GM18508 (cell line): ENCODE results near the gene ENTPD6.
"Not testable (repeated sequence)": the region's sequence is repeated elsewhere in the genome, so short reads cannot be mapped to it uniquely, and the experiment has no call there.

Experiments
- ATAC-seq: cut with Tn5 transposase; IDR thresholded peaks from one replicate; pipeline ENCODE4 v1.9.1; 2021; ENCODE audit warnings: moderate number of reproducible peaks; ENCODE audit not compliant: insufficient read depth, unreplicated experiment

The ENTPD6 gene

DNA sequence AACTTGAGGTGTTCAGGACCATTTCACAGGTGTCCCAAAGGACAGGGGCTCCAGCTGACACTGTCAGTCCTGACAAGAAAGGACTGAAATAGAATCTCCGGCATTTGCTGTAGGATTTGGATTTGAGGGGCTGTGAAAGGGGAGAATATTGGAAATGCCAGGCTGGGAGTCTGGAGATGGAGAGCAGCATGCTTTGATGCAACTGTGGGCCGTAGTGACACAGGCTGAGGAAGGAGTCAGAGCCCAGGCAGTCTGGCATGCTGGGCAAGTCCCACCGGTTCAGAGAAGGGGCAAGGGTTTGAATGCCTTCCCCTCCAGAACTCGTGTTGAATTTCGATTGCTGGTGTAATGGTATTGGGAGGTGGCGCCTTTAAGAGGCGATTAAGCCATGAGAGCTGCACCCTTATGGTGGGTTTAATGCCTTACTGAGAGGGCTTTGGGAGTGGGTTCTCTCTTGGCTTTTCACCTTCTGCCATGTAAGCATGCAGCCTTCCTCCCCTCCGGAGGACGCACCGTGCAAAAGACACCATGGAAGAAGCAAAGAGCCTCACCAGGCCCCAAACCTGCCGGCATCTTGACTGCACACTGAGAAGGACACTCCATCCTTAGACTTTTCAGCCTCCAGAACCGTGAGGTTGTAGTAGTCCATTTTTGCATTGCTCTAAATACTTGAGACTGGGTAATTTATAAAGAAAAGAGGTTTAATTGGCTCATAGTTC, 43.0 kb downstream of the ENTPD6 start:
- no peak for ATAC-seq

DNA sequence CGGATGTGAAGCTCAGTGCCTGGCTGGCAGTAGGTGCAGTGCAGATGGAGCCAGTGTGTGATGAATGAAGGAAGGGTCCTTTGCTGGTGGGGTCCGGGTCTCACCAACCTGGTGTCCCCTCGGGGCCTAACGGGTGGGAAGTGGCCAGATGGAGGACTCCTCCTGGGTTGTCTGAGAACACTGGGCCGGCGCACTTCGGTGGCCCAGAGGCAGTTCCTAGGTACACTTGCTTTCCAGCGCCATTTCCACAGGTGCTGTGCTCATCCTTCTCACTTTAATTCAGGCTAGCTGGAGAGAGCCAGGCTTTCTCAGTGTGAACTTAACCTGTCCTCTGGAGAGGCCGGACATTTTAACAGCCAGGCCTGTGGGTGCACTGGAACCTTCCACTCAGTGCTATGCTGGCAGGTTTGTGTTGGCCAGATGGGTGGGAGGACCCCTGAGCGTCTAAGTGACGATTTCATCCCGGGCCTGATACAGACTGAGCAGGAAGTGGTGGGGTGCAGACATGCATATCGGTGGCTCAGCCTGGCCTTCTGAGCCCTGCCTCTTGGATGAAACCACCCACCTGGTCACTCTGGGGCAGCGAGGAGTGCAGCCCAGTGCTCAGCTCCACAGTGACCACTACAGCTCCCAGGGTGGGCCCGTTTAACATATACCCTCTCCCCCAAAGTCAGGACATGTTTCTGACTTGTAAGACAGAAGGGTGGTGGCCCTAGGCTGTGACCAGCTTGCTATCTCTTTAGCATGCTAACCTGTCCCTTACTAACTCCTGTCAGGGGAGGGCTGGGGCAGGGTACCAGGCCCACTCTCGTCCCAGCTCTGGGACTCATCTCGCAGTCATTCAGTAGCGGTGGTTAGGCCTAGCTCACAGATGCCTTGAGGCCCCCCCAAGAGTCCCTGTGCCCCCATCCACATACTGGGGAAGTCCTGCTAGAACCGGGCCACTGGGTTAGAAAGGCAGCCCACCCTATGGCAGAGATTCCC, 44.2 kb downstream of the ENTPD6 start:
- no peak for ATAC-seq

DNA sequence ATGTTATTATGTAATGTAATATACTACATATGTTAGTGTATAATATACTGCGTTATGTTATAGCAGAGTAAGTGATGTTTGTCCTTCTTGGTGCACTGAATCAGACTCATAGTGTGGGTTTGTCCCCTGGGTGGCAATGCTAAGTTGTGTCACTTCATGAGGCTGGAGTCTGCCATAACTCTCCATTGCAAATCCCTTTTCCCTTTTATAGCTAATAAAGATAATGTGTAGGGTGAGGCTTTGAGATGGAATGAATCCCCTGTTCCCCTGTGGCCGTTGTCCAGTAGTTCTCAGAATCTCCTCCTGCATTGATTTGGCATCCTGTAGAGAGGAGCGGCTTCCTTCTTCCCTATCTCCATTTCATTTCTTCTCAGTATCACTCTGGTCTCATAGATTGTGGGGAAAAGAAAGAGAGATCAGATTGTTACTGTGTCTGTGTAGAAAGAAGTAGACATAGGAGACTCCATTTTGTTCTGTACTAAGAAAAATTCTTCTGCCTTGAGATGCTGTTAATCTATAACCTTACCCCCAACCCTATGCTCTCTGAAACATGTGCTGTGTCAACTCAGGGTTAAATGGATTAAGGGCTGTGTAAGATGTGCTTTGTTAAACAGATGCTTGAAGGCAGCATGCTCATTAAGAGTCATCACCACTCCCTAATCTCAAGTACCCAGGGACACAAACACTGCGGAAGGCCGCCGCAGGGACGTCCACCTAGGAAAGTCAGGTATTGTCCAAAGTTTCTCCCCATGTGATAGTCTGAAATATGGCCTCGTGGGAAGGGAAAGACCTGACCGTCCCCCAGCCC, 45.5 kb downstream of the ENTPD6 start:
- not testable (repeated sequence) for ATAC-seq

DNA sequence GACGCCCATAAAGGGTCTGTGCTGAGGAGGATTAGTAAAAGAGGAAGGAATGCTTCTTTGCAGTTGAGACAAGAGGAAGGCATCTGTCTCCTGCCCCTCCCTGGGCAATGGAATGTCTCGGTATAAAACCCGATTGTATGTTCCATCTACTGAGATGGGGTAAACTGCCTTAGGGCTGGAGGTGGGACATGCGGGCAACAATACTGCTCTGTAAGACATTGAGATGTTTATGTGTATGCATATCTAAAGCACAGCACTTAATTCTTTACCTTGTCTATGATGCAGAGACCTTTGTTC, 46.1 kb downstream of the ENTPD6 start:
- ATAC-seq: not testable (repeated sequence)

DNA sequence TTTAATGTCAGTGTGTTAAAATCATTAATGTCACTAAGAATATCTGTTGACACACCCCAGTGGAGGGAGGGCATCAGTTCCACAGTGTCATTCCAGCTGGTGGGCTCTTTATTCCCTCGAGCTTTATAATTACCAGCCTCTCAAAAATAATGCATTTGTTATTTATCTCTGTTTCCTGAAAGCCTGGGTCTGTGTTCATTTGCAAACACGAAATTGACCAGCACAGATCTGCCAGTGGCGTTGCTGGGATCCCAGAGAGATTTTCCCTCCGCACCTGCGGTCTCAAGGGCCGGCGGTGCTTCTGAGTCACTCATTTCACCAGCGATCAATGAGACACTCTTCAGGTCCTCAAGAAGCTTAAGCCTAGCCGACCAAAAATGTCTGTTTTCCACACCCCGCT, 46.7 kb downstream of the ENTPD6 start:
- ATAC-seq: no peak

DNA sequence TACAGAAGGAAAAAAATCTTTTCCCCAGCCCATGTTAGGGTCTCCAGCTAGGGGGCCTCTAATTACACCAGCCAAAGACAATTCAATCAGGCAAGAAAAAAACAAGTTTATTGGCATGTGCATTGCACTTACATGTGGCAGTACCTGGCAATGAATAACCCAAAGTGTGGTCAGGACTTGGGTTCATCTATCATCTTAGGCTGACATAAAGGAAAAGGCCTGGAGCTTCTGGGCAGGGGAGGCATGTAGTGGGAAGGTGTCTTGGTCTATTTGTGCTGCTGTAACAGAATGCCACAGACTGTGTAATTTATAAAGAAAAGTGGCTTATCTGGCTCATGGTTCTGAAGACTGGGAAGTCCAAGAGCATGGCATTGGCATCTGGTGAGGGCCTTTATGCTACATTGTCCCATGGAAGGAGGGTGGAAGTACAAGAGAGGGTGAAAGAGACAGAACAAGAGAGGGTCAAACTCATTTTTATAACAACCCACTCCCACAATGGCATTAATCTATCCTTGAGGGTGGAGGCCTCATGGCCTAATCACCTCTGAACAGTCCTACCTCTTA, 48.0 kb downstream of the ENTPD6 start:
- no peak for ATAC-seq

DNA sequence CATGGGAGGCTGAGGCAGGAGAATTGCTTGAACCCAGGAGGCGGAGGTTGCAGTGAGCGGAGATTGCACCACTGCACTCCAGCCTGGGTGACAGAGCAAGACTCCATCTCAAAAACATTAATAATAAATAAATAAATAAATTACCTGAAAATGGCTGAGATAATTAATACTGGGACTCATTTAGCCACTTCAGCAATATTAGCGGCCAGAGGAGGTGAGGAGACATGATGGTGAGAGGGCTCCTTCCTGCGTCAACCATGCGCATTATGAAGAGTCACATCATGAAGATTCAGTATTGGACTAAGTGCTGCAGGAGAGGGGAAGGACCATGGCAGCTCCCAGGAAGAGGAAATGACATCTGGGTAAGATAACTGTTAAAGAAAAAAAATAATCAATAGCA, 49.5 kb downstream of the ENTPD6 start:
- ATAC-seq: no peak

DNA sequence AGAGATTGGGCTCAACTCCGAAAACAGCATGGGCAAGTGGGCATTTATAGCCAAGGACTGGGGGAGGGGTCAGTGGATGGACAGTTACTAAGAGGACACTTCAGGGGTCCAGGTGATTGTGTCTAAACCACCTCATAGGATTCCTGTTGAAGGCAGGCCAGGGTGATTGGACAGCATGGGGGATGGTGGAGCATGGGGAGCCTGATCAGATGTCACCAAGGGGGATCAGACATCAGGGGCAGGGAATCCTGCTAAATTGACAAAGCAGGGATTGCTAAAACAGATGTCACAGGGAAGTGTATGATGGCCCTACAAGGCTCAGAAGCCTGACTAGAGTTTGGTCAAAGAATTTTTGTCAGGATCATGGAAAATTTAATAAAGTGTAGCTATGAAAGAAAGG, 49.9 kb downstream of the ENTPD6 start:
- ATAC-seq: no peak

DNA sequence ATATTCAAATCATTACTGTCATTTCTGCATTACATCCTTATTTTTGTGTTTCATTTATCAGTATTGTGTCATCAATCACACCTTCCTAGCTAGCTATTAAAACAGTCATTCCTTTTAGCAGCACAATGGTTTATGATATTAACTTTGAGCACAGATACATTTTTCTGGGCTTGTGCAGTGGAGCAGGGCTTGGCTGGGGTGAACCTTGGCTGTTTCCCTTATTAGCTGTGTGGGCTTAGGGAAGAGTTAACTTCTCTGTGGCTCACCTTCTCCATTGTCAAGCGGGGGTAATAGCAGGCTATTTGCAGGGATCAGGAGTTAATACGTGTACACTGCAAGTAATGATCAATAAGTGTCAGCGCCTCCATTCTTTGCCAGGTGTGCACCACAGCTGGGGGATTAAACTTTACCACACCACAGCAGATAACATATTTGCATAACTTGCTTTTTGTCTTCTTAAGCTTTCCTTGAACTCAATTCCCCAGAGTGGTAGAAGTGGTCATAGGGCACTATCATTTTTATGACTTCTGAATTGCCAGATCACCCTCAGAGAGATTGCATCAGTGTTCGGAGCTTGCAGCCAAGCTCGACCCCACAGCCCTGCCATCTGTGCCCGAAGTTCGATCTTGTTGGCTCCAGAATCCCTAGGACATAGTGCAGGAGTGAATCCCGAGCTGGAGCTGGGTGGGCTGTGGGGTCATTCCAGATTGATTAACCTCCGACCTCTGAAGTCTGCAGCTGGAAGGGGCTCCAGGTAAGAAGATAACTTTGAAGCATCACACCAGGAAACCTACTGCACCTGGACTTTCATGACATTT, 50.9 kb downstream of the ENTPD6 start:
- ATAC-seq: no peak

DNA sequence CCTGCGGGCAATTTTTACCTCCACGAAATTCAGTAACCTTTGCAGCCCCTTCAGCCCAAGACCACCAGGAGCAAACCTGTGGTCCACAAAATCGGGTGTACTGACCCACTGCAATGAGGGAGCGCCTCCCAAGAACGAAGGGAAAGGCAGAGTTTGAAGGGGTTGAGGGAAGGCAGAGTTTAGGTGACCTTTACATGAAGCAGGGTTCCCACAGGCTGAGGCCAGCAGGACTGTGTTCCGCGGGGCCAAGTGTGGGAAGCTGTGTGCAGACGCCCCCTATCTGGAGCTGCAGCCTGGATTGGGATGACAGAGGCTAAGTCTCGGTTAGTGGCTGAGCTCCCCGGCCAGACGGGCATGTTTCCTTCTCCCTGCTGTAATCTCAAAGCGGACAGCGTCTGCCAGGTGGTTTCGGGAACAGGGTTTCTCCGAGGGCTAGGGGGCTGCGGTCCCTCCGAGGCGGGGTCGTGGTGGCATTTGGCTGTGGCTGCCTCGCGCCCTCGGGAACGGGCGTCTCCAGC, 51.5 kb downstream of the ENTPD6 start:
- ATAC-seq: no peak

DNA sequence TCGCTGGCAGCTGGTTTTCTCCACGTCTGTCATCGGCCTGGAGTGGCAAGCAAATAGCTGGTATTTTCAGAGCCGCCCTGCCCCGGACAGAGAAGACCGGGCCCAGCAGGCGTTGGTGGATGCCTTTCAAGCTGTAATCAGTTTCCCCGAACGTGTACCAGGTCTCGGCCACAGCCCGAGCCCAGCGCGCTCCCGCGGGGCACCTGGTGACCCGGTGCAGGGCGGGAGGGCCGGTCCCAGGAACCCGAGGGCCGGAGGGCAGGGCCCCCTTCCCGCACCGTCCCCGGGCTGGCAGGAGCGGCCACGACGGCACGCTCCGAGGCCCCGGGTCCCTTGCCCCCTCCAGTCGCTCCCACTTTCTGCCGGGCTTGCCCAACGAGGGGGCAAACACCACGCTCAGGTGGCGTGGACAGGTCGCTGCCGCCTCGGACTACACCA, 52.0 kb downstream of the ENTPD6 start:
- peak; percentile 24 for ATAC-seq

DNA sequence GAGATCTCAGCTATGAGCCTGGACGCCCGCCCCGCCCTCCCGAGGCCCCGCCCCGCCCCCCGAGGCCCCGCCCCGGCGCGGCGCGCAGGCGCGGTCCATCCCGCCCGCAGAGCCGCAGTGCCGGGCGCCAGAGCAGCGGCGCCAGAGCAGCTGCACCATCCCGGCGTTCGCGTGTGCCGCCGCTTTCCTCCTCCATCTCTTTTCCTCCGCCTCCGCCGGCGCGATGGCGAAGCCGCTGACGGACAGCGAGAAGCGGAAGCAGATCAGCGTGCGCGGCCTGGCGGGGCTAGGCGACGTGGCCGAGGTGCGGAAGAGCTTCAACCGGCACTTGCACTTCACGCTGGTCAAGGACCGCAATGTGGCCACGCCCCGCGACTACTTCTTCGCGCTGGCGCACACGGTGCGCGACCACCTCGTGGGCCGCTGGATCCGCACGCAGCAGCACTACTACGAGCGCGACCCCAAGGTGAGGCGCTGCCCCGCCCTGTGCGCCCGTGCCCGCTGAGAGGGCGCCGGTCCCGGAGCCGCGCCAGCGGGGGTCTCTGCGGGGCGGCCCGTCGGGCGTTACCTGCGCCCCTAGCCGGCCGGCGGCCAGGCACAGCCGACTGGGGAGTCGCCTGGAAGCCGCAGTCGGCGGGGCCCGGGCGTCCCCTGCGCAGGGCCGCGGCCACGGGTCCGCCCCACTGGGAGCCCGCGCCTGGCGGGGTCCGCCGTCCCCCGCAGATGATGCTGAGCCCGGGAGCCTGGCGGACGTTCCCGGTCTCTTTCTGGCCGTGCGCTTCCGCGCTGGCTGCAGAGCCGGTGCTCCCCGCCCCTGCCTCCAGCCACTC, 52.7 kb downstream of the ENTPD6 start, which contains the start of gene PYGB:
TSS of gene PYGB (plus strand) at position 130 of the 830 bp plus-strand sequence. CDS start at position 224, 94 bp downstream.
- peak; percentile 39 for ATAC-seq

DNA sequence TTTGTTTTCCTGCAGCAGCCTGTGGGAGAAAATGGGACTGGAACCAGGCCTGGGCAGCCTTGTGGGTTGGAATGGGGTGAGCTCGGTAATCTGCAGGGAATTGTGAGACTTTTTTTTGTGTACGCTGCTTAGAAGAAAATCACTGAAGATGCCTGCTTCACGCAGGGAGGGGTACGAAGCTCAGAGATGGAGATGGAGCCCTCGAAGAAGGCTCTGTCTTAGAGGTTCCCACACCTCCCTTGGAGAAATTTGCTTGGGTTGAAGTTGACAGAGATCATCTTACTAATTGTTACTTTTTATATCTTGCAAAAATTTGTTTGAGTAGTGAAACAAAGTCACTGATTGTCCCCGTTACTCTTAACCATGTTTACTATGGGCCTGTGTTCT, 53.3 kb downstream of the ENTPD6 start:
- ATAC-seq: no peak

DNA sequence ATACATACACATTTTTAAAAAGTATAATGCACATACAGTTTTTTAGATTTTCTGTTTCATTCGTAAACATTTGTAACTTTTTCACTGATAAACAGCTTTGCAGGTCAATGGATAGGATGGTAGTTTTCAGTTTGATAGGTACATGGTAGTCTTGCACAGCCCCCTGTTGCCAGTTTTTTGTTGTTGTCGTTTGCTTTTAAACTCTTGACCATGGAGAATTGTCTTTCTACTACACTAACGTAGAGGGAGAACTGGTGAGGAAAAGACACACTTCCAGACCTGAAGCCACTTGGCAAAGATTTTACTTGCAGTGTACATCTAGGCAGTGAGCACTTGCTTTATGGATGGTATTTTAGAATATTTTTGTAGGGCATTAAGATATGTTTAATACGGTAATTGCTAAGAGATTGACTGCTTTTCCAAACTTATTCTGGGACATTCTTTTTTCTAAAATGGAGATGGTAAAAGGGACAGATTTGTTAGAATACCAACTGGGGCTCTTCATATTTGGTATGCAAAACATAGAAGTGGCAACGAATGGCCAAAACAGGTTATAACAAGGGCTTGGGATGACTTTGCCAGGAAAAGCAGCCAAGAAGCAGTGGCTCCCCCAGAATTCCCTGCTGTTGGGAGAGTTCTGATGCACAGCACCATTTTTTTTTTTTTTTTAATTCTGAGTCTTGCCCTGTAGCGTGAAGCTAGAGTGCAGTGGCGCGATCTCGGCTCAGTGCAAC, 53.9 kb downstream of the ENTPD6 start:
- no peak for ATAC-seq

DNA sequence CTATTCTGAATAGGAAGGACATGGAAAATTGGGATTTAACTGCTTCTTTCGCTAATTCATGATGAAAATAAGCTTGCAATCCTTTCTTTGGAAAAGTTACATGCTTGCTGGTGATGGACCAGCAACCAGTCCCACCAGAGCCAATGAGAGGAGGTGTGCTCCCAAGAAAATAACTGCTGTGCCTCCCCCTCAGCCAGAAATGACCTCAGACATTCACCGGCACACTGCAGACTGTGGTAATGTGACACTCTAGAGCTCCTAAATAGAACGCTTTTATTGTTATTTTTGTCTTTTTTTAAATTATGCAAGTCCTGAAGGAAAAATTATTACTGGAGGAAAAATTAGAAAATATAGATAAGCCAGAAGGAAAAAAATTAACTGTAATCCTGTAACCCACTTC, 55.0 kb downstream of the ENTPD6 start:
- no peak for ATAC-seq

DNA sequence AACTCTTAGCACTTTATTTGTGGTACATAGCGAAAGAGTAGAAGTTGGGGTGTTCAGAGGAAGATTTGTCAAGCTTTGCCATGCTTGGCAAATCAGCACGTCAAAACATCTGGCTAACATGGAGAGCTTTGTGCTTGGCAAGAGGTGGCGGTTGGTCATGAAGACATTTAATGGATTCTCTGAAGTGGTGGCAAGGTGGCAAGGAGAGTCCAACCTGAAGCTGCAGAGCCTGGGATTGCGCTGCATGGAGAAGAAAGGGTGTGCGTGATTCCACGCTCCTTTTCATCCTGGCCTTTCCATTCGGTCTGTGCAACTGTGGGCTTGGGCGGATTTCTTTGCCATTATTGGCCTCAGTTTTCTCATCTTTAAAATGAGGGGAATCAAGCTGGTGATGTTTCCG, 55.5 kb downstream of the ENTPD6 start:
- ATAC-seq: no peak

DNA sequence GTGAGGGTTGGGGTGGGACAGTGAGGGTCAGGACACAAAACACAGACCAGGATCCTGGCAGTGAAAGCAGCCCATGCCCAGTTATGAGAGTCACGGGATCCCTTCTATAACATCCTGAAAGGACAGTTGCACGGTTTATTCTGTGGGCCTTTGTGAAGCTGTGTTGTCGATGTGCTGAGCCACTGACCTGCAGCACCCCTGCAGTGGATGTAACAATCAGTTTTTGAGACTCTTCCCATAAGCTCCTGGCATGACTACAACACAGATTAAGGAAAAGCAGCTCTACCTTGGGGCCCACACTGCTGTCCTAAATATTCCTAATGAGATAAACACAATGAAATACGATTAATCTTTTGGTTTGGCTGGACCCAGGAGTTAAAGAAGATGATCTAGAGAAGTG, 56.0 kb downstream of the ENTPD6 start:
- ATAC-seq: no peak

DNA sequence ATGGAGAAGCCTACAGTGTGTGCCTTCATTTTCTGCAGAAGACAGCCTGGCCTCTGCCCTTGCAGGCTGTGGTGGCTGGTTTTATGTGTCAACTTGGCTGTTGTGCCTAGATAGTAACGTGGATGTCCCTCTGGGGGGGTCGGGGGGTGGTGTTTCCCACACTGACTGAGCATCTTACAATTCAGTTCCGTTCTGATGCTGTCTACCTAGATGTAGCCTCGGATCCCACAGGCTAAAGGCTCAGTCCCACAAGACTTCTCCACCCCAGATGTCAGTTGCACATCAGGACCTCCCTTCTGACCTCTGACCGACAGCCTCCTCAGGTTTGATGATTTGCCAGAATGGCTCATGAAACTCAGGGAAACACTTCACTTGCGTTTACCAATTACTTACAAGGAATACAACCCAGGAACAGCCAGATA, 56.7 kb downstream of the ENTPD6 start:
- ATAC-seq: no peak
